Activated CD4-positive, alpha-beta memory T cell treated with anti-CD3 and anti-CD28 coated beads for 36 hours (primary cell): Measurements from ENCODE around the gene PDZD7. TPM values are rescaled to one million over a fixed set of nuclear protein-coding genes. Genes with fewer than 3 reads are reported as not detected.

Experiments
- CTCF ChIA-PET: fragments of 350-600 bp; sonication (Branson Sonifier 250); formaldehyde crosslinking; loops from one replicate; lab custom pipeline; 2021; ENCODE audit warnings: antibody characterized with exemption, inconsistent platforms; lab: Charles Lee
- POLR2A ChIA-PET: fragments of 350-600 bp; sonication (Branson Sonifier 250); formaldehyde crosslinking; loops from one replicate; lab custom pipeline; 2021; ENCODE audit warnings: antibody characterized with exemption; lab: Charles Lee
- DNase-seq: peaks from one replicate; pipeline ENCODE4 v3.0.0-alpha.2; 2020
- H3K27ac Mint-ChIP-seq: one replicate; pipeline ENCODE4 v1.8.0; 2021; ENCODE audit warnings: mixed read lengths
- H3K27me3 Mint-ChIP-seq: one replicate; pipeline ENCODE4 v1.8.0; 2021; ENCODE audit warnings: mixed read lengths
- H3K36me3 Mint-ChIP-seq: one replicate; pipeline ENCODE4 v1.8.0; 2021; ENCODE audit warnings: mixed read lengths
- H3K4me1 Mint-ChIP-seq: one replicate; pipeline ENCODE4 v1.8.0; 2021; ENCODE audit warnings: low read depth, mixed read lengths
- H3K4me3 Mint-ChIP-seq: one replicate; pipeline ENCODE4 v1.8.0; 2021; ENCODE audit warnings: mild to moderate bottlenecking, mixed read lengths
- H3K9me3 Mint-ChIP-seq: one replicate; pipeline ENCODE4 v1.8.0; 2021; ENCODE audit warnings: mixed read lengths
- intact Hi-C: fragments of 100-400 bp; cut with micrococcal nuclease; formaldehyde crosslinking; loops from one replicate; pipeline ENCODE4 v1.15.1; 2023
- total RNA-seq, 2 experiments: library from RNA; stranded (reverse); gene quantifications; one replicate each; pipeline ENCODE4 v1.2.3, GENCODE V29; 2021

Gene PDZD7
- total RNA-seq, 2 experiments from 2014 or later, result 0.31 to 0.93 TPM

GRCh38 chr10:101000127-101000914 lies 30.6 kb downstream of the PDZD7 start:
- intact Hi-C loops, result no loop called here
- no peak for DNase-seq
- H3K27ac Mint-ChIP-seq, result no peak overlapping the region
- H3K4me3 Mint-ChIP-seq, result peak overlapping the region; percentile 51
- ChIA-PET CTCF (interaction anchor here (1.6 to 14.6 kb wide), 5 partner anchors 11 to 438 kb away, joined by 3 to 199 read pairs (median 6); partner anchors contain the start of genes MRPL43 and TWNK), POLR2A (no interaction called here)
- no peaks in the 10 kb centered on the region for H3K27me3 Mint-ChIP-seq
- no peaks in the 10 kb centered on the region for H3K36me3 Mint-ChIP-seq
- H3K9me3 Mint-ChIP-seq, result no peaks in the 10 kb centered on the region
- H3K4me1 Mint-ChIP-seq, result peaks cover 20% of the 10 kb centered on the region

GRCh38 chr10:100999742-101000126 lies 31.2 kb downstream of the PDZD7 start, which contains the start of gene LZTS2:
Gene LZTS2, plus strand, starts transcription at chr10:100999808. Its CDS starts 2,731 bp downstream, at chr10:101002539.
- Mint-ChIP-seq H3K9me3 (no peaks in the 10 kb centered on the region), H3K36me3 (peaks cover under 1% of the 10 kb centered on the region), H3K4me1 (peaks cover 20% of the 10 kb centered on the region), H3K27ac (peak within 1 kb of the TSS; percentile 79), H3K4me3 (peak within 1 kb of the TSS; percentile 76), H3K27me3 (no peaks in the 10 kb centered on the region)
- ChIA-PET CTCF (interaction anchor here (0.8 to 14.6 kb wide), 6 partner anchors 12 to 437 kb away, joined by 3 to 199 read pairs (median 6); partner anchors contain the start of genes MRPL43, PDZD7, SFXN3 and TWNK), POLR2A (interaction anchor here (0.7 kb wide), 1 partner anchor 31 kb away, joined by 3 read pairs; the partner anchor contains the start of genes PDZD7 and SFXN3)
- intact Hi-C loops, result loop anchor here (1.0 to 5.0 kb wide), 2 partner anchors 14 to 87 kb away; partner anchors contain the start of gene SLF2
- DNase-seq, result no peak

- Mint-ChIP-seq H3K36me3 (peaks cover 5% of the 10 kb centered on the region), H3K9me3 (no peaks in the 10 kb centered on the region), H3K4me1 (peaks cover 20% of the 10 kb centered on the region), H3K27me3 (no peaks in the 10 kb centered on the region), H3K4me3 (peak overlapping the region; percentile 76), H3K27ac (peak overlapping the region; percentile 79)
- POLR2A ChIA-PET, result interaction anchor here (0.7 kb wide), 1 partner anchor 32 kb away, joined by 3 read pairs; the partner anchor contains the start of genes PDZD7 and SFXN3
- CTCF ChIA-PET, result interaction anchor here (0.8 to 14.6 kb wide), 10 partner anchors 12 to 437 kb away, joined by 3 to 199 read pairs (median 6); partner anchors contain the start of genes MRPL43, PDZD7, SFXN3 and TWNK
- peak; percentile 81 for DNase-seq
- intact Hi-C loops, result loop anchor here (1.0 to 5.0 kb wide), 2 partner anchors 14 to 87 kb away; partner anchors contain the start of gene SLF2
These were observed 31.8 kb downstream of the PDZD7 start for GRCh38 chr10:100998991-100999741.

- POLR2A ChIA-PET, result interaction anchor here (0.8 to 1.2 kb wide), 4 partner anchors 10 to 33 kb away, joined by 3 to 6 read pairs (median 4); partner anchors contain the start of genes PDZD7 and SFXN3
- peak overlapping the region; percentile 79 for H3K27ac Mint-ChIP-seq
- peak; percentile 78 for DNase-seq
- CTCF ChIA-PET, result interaction anchor here (0.6 to 14.6 kb wide), 22 partner anchors 8 to 783 kb away, joined by 3 to 199 read pairs (median 4); partner anchors contain the start of genes HIF1AN, KAZALD1, MRPL43 and PDZD7
- H3K4me3 Mint-ChIP-seq, result peak overlapping the region; percentile 76
- H3K4me1 Mint-ChIP-seq, result peaks cover 20% of the 10 kb centered on the region
- peaks cover 7% of the 10 kb centered on the region for H3K36me3 Mint-ChIP-seq
- no peaks in the 10 kb centered on the region for H3K9me3 Mint-ChIP-seq
- intact Hi-C loops, result loop anchor here (5.0 kb wide), 1 partner anchor 86 kb away; the partner anchor contains the start of gene SLF2
- H3K27me3 Mint-ChIP-seq, result no peaks in the 10 kb centered on the region
These were observed 32.5 kb downstream of the PDZD7 start for GRCh38 chr10:100998183-100998990.

- peak overlapping the region; percentile 79 for H3K27ac Mint-ChIP-seq
- peak; percentile 79 for DNase-seq
These were observed 33.4 kb downstream of the PDZD7 start for GRCh38 chr10:100997360-100998182.

GRCh38 chr10:100996678-100997359 lies 34.1 kb downstream of the PDZD7 start:
- Mint-ChIP-seq H3K36me3 (peaks cover 10% of the 10 kb centered on the region), H3K27ac (peak overlapping the region; percentile 86), H3K27me3 (no peaks in the 10 kb centered on the region), H3K9me3 (no peaks in the 10 kb centered on the region), H3K4me1 (peaks cover 20% of the 10 kb centered on the region), H3K4me3 (peak overlapping the region; percentile 76)
- POLR2A ChIA-PET, result interaction anchor here (0.5 to 1.0 kb wide), 3 partner anchors 20 to 1060 kb away, joined by 3 to 4 read pairs (median 3); no protein-coding TSS in a partner anchor
- peak; percentile 52 for DNase-seq
- intact Hi-C loops, result loop anchor here (1.0 to 5.0 kb wide), 4 partner anchors 10 to 1506 kb away; partner anchors contain the start of genes ACTR1A, MRPL43, SLF2 and SUFU
- CTCF ChIA-PET, result interaction anchor here (0.6 to 14.6 kb wide), 14 partner anchors 9 to 696 kb away, joined by 3 to 199 read pairs (median 3); partner anchors contain the start of genes MRPL43, PDZD7, SFXN3 and SLF2

More at GRCh38 chr10:100997360-100998182, 33.4 kb downstream of the PDZD7 start:
- CTCF ChIA-PET, result interaction anchor here (0.6 to 14.6 kb wide), 26 partner anchors 9 to 782 kb away, joined by 3 to 199 read pairs (median 3); partner anchors contain the start of genes HIF1AN, KAZALD1, MRPL43 and PDZD7
- H3K4me1 Mint-ChIP-seq, result peaks cover 20% of the 10 kb centered on the region
- no peaks in the 10 kb centered on the region for H3K27me3 Mint-ChIP-seq
- H3K36me3 Mint-ChIP-seq, result peaks cover 9% of the 10 kb centered on the region
- peak overlapping the region; percentile 76 for H3K4me3 Mint-ChIP-seq
- POLR2A ChIA-PET, result interaction anchor here (0.7 to 1.2 kb wide), 5 partner anchors 9 to 35 kb away, joined by 3 to 6 read pairs (median 4); partner anchors contain the start of genes PDZD7 and SFXN3
- intact Hi-C loops, result loop anchor here (1.0 to 5.0 kb wide), 4 partner anchors 10 to 1505 kb away; partner anchors contain the start of genes ACTR1A, MRPL43, SLF2 and SUFU
- no peaks in the 10 kb centered on the region for H3K9me3 Mint-ChIP-seq

GRCh38 chr10:100995181-100995580 lies 35.7 kb downstream of the PDZD7 start:
- peaks cover 28% of the 10 kb centered on the region for H3K4me1 Mint-ChIP-seq
- no peaks in the 10 kb centered on the region for H3K9me3 Mint-ChIP-seq
- POLR2A ChIA-PET, result no interaction called here
- no peaks in the 10 kb centered on the region for H3K27me3 Mint-ChIP-seq
- no peak for DNase-seq
- H3K36me3 Mint-ChIP-seq, result peaks cover 24% of the 10 kb centered on the region
- no peak overlapping the region for H3K27ac Mint-ChIP-seq
- H3K4me3 Mint-ChIP-seq, result no peak overlapping the region
- intact Hi-C loops, result loop anchor here (5.0 kb wide), 1 partner anchor 83 kb away; the partner anchor contains the start of gene SLF2
- CTCF ChIA-PET, result interaction anchor here (14.6 kb wide), 1 partner anchor 22 kb away, joined by 199 read pairs; no protein-coding TSS in a partner anchor

GRCh38 chr10:100993986-100994708 lies 36.8 kb downstream of the PDZD7 start:
- intact Hi-C loops, result no loop called here
- Mint-ChIP-seq H3K9me3 (no peaks in the 10 kb centered on the region), H3K4me1 (peaks cover 35% of the 10 kb centered on the region), H3K27me3 (no peaks in the 10 kb centered on the region), H3K4me3 (no peak overlapping the region), H3K27ac (no peak overlapping the region), H3K36me3 (peaks cover 30% of the 10 kb centered on the region)
- DNase-seq, result no peak
- CTCF ChIA-PET, result interaction anchor here (14.6 kb wide), 1 partner anchor 23 kb away, joined by 199 read pairs; no protein-coding TSS in a partner anchor
- POLR2A ChIA-PET, result interaction anchor here (0.7 kb wide), 1 partner anchor 51 kb away, joined by 3 read pairs; no protein-coding TSS in a partner anchor
